Measurements from ENCODE around the gene DNAH11. TPM values are rescaled to one million over a fixed set of nuclear protein-coding genes. Genes with fewer than 3 reads are reported as not detected.
"Not testable (repeated sequence)": the region's sequence is repeated elsewhere in the genome, so short reads cannot be mapped to it uniquely, and the experiment has no call there.

Gene DNAH11
- 0.22 and 0.40 TPM in 2 replicates for total RNA-seq (2014; rRNA removed; shearing (Covaris generic))
- 0.02 TPM in 1 of 2 replicates, not detected in the other for polyA plus RNA-seq (2014; cell fraction: nucleus; rRNA removed)

DNA sequence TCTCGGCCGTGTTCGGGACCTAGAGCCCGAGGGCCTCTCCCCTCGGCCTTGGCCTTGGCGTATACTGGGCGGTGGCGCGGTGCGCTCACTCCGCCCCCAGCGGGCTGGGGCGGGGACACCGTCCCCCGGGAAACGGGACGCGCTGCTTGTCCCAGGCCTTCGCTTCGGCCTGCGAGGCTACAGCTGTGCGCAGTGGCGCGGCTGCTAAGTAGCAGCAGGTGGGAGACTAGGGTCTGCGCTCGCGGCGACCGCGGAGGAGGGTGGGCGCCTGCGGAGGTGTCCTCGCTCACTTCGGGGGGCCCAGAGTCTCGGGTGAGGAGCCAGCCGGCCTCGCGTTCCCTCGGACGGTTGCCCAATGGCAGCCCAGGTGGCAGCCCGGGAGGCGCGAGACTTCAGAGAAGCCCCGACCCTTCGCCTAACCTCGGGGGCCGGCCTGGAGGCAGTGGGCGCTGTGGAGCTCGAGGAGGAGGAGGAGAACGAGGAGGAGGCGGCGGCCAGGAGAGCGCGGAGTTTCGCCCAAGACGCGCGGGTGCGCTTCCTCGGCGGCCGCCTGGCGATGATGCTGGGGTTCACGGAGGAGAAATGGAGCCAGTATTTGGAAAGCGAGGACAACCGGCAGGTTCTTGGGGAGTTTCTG is at the start of gene DNAH11:
DNAH11 (plus strand) TSS at position 149 of the 637 bp plus-strand sequence; CDS start at position 356, 207 bp downstream.
- peak; percentile 31 for DNase-seq (ENCODE audit: extremely low read depth, low read depth)

DNA sequence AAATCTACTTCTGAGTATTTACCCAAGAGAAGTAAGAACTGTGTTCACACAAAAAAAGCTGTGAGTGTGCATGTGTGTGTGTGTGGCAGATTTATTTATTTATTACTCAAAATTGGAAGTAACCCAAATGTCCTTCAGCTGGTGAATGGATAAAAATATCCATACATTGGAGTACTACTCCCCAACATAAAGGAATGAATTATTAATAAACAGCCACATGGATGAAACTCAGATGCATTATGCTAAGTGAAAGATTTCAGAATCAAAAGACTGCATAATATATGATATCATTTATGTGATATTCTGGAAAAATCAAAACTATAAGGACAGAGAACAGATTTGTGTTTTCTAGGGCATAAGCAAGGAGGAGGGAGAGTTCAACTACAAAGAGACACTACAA is 47.1 kb upstream of the DNAH11 start:
- DNase-seq (ENCODE audit: extremely low read depth, low read depth) = no peak

GRCh38 chr7:21497072-21497471 is 45.8 kb upstream of the DNAH11 start:
- DNase-seq (ENCODE audit: extremely low read depth, low read depth) = no peak

GRCh38 chr7:21500117-21500832 is 42.6 kb upstream of the DNAH11 start:
- no peak for DNase-seq (ENCODE audit: extremely low read depth, low read depth)

- DNase-seq (ENCODE audit: extremely low read depth, low read depth) = no peak
These were observed 38.8 kb upstream of the DNAH11 start for GRCh38 chr7:21504021-21504420.

GRCh38 chr7:21507627-21508343 is 35.1 kb upstream of the DNAH11 start:
- DNase-seq (ENCODE audit: extremely low read depth, low read depth) = peak; percentile 27

GRCh38 chr7:21508538-21508937 is 34.3 kb upstream of the DNAH11 start:
- no peak for DNase-seq (ENCODE audit: extremely low read depth, low read depth)

GRCh38 chr7:21514062-21514461 is 28.8 kb upstream of the DNAH11 start:
- DNase-seq (ENCODE audit: extremely low read depth, low read depth) = no peak

DNA sequence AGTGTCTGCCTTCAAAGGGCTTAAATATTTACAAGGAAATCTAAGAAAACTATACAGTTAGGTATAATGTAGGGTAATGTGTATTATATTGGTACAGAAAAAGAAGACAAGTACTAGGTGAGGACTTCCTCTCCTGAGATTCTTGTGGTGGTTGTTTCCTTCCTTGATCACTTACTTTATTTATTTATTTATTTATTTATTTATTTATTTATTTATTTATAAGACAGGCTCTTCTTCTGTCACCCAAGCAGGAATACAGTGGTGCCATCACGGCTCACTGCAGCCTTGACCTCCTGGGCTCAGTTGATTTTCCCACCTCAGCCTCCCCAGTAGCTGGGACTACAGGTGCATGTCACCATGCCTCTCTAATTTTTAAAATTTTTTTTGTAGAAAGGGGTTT is 18.2 kb upstream of the DNAH11 start:
- DNase-seq (ENCODE audit: extremely low read depth, low read depth) = no peak

DNA sequence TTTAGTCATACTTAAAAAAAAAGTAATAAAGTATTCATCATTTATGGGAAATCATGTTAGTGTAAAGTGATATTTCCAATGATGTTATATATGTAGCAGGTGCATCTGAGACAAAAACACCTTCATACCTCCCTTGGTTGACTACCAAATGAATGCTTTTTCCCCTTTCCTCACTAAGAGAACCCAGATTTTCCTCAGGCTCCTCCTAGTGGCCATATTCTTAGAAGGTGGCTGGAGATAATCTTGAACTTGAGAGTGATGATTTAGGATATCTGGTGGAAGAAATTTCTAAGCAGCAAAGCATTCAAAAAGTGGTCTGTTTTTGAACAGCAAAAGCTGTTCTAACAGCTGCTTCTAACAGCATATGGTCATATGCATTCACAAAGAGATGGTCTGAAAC is 16.8 kb upstream of the DNAH11 start:
- DNase-seq (ENCODE audit: extremely low read depth, low read depth) = peak; percentile 7

DNA sequence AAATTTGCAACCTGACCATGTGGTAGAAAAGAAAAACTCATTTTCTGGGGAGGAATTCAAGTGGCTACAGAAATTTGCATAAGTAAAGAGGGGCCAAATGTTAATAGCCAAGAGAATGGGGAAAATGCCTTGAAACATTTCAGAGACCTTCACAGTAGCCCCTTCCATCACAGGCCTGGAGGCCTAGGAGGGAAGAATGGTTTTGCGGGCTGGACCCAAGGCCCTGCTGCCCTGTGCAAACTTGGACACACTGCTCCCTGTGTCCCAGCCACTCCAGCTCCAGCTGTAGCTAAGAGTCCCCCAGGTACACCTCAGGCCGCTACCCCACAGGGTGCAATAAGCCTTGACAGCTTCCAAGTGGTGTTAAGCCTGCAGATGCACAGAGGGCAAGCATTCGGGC is 16.4 kb upstream of the DNAH11 start:
- no peak for DNase-seq (ENCODE audit: extremely low read depth, low read depth)

GRCh38 chr7:21532485-21532884 is 10.4 kb upstream of the DNAH11 start:
- not testable (repeated sequence) for DNase-seq (ENCODE audit: extremely low read depth, low read depth)

DNA sequence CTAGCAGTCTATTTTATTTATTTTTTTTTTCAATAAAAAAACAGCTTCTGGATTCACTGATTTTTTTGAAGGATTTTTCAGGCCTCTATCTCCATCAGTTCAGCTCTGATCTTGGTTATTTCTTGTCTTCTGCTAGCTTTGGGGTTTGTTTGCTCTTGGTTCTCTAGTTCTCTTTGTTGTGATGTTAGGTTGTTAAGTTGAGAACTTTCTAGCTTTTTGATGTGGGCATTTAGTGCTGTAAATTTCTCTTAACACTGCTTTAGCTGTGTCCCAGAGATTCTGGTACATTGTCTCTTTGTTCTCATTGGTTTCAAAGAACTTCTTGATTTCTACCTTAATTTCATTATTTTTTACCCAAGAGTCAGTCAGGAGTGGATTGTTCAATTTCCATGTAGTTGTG is 9.2 kb upstream of the DNAH11 start:
- not testable (repeated sequence) for DNase-seq (ENCODE audit: extremely low read depth, low read depth)

GRCh38 chr7:21536445-21537118 is 6.3 kb upstream of the DNAH11 start:
- not testable (repeated sequence) for DNase-seq (ENCODE audit: extremely low read depth, low read depth)

DNA sequence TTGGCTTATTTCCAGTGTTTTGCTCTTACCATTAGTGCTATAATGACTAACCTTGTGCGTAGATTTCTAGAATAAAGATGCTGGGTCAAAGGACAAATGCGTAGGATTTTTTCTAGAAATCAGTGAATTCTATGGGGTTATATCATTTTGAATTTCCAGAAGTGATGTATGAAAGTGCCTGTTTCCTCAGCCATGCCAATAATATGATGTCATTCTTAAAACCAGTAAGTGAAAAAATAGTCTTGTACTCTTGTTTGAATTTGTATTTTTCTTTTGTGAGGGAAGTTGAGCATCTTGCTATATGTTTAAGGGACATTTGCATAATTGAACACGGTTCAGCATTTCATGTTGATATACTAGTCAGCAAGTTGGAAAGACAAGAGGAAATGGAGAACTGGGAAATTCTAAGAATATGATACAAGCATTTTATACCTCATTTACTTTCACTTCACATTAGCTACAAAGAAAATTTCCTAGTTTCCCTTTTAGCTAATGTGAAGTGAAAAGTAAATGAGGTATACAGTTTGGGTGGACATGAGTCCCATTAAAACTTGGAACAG is 3.8 kb upstream of the DNAH11 start:
- no peak for DNase-seq (ENCODE audit: extremely low read depth, low read depth)

- no peak for DNase-seq (ENCODE audit: extremely low read depth, low read depth)
These were observed 876 bp downstream of the DNAH11 start for GRCh38 chr7:21543528-21544302.

GRCh38 chr7:21544303-21544656 is 1.4 kb downstream of the DNAH11 start:
- no peak for DNase-seq (ENCODE audit: extremely low read depth, low read depth)

DNA sequence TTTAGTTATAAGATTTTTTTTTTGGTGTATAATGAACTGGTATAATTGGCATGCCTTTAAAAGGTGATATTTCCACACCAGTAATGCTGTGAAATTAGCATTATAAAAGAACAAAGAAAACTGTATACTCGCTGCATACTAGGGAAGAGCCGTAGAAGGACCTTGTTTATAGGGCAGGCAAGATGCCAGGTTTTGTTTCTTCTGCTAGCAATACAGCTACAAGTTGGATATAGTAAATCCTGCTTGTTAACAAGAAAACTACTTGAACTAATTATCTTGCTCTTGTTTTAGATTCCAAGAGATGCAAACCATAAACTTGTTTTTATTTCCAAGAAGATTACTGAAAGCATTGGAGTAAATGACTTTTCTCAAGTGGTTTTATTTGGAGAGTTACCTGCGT is 1.9 kb downstream of the DNAH11 start:
- no peak for DNase-seq (ENCODE audit: extremely low read depth, low read depth)

DNA sequence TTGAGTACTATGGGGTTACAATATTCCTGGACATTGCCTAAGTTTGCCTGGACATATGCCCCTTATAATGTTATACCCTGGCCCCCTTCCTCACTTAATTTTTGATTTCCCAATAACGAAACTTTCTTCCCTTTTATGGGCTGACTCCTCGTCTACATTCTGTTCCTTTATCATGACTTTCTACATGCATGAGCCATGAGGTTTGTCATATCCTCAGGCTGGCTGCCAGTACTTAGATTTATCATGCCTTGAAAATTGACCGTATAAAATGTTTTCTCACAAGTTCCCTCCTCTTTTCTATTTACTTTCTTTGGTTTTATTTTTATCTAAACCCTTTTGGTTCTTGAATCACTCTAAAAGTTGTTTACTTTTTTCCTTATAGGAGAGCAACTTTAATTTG is 4.7 kb downstream of the DNAH11 start:
- no peak for DNase-seq (ENCODE audit: extremely low read depth, low read depth)

DNA sequence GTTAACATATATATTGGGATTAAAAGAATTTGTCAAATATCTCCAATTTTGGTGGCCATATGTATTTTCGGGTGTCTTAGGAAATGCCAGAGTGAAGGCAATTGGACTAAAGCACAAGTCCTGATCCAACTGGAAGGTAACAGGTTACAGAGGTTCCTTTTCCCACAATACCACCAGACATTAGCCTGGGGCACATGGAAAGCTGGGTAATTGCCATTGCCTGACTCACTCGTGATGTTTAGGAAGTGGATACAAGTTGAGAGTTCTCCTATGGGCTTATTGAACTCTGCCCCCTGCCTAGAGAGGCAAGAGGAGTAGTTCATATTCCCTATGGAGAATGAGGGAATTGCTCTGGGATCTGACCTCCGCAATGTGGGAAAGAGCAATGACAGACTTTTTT is 5.7 kb downstream of the DNAH11 start:
- DNase-seq (ENCODE audit: extremely low read depth, low read depth) = no peak

All from NCI-H460 (cell line).